GM11168 (cell line): ENCODE data around the gene MARCHF7.

Experiments
- in situ Hi-C: fragments of 300-500 bp; cut with MboI; formaldehyde crosslinking; loops from one replicate; pipeline ENCODE4 v1.12.0; 2022; ENCODE audit warnings: low sequenced_read_pairs; ENCODE audit not compliant: unreplicated experiment

Gene MARCHF7

GRCh38 chr2:159759577-159759976 lies 47.3 kb downstream of the MARCHF7 start:
- in situ Hi-C loops: no loop called here

- in situ Hi-C loops: no loop called here
These were observed 48.0 kb downstream of the MARCHF7 start for GRCh38 chr2:159760326-159760725.

- in situ Hi-C loops: no loop called here
These were observed 49.8 kb downstream of the MARCHF7 start for GRCh38 chr2:159762075-159762474.
